ENCODE measurements around the gene TBC1D22A. TPM values are rescaled to one million over a fixed set of nuclear protein-coding genes. Genes with fewer than 3 reads are reported as not detected.

Gene TBC1D22A
- polyA plus RNA-seq, 3 donors: 15.4 to 16.5 (median 15.9) TPM

DNA sequence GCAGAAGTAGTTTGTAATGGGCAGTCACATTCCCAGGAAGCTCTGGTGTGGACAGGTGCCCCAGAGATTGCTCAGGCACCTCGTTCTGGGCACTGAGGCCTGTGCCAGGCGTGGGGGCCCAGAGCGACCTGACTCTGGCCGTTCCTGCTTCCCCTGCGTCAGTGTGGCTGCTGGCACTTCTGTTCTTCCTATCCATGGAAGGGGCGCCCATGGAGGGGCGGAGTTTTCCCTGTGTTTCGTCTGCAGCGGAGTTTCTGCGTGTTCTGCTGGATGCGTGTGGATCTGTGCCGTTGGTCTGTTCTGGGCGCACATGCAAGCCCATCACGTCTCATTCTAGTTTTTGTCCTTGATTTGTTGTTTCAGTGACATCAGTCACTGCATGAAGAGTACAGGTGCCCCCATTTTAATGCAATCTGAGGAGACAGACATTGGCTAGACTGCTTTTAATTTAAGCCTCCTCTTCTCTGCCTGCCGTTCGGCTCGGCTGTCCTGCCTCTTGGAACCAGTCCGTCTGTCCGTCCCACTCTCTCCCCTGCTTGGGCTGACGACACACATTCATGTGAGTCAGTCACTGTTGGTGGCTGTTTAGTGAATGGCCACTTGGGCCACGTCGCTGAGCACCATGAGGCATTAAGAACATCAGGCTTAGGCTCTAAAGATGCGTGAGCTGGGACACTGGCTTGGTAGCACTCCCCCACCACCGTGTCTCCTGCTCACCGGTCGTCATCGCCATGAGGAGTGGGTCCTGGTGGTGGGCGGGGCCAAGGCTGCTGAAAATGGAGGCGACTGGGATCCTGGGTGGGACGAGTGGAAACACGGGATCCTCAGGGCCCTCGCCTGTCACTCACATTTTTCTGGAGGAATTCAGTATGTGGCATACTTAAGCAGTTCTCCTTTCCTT lies 255.8 kb downstream of the TBC1D22A start:
- no peak for DNase-seq (ENCODE audit: low read depth in 3 of 3, low spot score in 2 of 3)

DNA sequence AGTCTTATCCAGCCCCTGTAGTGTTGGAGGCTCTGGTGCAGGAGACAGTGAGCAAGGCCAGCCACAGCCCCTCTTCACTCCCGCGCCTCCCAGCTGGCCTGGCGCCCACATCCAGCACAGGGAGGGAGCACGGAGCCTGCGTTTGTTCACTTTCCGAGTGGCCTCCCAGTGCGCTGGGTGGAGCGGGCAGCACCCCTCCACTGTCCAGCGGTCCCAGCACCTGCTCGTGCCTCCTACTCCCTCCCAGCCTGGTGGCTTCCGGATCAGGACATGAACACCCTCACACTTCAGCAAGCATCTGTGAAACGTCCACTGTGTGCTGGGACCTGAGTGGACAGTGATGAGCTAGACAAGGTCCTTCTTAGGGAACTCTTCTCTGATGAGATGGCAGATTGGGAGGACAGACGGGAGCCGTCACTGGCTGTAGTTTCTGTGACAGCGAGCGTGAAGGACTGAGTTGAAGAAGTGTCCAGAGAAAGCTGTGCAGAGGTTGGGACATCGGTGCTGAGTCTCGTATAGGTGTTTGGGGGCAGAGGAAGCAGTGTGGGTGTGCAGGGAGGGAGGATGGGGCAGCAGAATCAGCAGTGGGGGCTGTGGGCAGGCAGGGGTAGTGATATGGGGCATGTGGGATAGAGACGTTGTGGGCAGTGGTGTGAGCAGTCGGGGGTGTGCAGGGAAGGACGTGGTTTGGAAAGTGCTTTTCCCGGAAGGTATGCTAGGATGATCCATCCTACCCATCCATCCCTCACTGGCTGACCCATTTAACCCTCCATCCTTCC lies 256.8 kb downstream of the TBC1D22A start:
- DNase-seq (ENCODE audit: low read depth in 3 of 3, low spot score in 2 of 3): no peak

DNA sequence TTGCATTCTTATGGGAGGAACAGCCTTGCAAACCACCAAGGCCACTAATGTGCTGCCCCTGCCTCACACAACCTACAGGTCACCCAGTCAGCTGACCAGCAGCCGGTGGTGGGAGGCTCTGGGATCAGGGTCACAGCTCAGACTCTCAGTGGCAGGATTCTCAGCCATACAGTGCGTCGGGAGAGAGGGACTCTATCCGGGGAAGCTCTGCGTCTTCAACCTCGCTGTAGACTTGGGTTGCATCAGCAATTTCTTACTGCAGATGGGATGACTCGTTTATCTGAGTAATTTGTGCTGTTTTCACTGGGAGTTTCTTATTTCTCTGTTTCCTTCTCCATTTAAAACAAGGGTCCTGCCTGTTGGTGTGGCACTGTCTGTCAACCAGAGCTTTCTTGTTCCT lies 257.7 kb downstream of the TBC1D22A start:
- DNase-seq (ENCODE audit: low read depth in 3 of 3, low spot score in 2 of 3): no peak

DNA sequence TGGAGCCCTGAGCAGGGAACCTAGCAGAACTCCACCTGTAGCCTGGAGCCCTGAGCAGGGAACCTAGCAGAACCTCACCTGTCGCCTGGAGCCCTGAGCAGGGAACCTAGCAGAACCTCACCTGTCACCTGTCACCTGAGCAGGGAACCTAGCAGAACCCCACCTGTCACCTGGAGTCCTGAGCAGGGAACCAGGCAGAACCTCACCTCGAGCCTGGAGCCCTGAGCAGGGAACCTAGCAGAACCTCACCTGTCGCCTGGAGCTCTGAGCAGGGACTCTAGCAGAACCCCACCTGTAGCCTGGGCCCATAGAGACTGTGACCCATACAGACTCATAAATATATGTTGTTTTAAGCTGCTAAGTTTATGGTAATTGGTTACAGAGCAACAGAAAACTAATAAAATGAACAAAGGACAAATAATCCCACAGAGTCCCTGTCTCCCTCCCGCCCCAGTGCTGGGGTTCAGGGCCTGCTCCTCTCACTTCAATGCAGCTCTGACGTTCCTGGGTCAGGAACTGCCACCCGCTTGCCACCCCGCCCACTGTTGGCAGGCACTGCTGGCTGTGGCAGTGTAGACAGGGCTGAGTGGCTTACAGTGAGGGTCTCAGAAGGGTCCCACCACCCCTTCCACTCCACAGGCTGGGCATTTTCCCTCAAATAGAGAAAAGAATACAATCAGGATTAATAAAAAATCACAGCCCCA lies 259.1 kb downstream of the TBC1D22A start:
- no peak for DNase-seq (ENCODE audit: low read depth in 3 of 3, low spot score in 2 of 3)

GRCh38 chr22:47022075-47022473 lies 259.6 kb downstream of the TBC1D22A start:
- no peak for DNase-seq (ENCODE audit: low read depth in 3 of 3, low spot score in 2 of 3)

- DNase-seq (ENCODE audit: low read depth in 3 of 3, low spot score in 2 of 3): no peak
Observed at GRCh38 chr22:47022475-47022874, 260.0 kb downstream of the TBC1D22A start.

GRCh38 chr22:47023871-47024270 lies 261.4 kb downstream of the TBC1D22A start:
- no peak for DNase-seq (ENCODE audit: low read depth in 3 of 3, low spot score in 2 of 3)

DNA sequence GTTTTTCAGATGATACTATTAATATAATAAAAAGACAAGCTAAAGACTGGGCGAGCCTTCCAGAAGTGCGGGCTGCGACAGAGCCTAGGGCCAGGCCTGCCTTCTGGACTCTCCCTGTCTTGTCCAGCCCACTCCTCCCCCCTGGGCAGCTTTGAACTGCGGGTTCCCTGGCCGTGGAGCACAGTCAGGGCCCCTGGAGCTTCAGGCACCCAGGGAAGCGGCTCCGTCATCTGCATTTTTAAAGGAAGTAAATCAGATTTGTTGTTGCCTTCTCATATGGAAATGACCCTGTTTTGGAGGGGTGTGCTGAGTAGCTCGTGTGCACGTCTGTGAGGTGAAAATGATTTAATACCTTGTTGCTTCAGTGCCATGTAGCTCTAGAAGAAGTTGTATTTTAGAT lies 265.3 kb downstream of the TBC1D22A start:
- DNase-seq (ENCODE audit: low read depth in 3 of 3, low spot score in 2 of 3): no peak

DNA sequence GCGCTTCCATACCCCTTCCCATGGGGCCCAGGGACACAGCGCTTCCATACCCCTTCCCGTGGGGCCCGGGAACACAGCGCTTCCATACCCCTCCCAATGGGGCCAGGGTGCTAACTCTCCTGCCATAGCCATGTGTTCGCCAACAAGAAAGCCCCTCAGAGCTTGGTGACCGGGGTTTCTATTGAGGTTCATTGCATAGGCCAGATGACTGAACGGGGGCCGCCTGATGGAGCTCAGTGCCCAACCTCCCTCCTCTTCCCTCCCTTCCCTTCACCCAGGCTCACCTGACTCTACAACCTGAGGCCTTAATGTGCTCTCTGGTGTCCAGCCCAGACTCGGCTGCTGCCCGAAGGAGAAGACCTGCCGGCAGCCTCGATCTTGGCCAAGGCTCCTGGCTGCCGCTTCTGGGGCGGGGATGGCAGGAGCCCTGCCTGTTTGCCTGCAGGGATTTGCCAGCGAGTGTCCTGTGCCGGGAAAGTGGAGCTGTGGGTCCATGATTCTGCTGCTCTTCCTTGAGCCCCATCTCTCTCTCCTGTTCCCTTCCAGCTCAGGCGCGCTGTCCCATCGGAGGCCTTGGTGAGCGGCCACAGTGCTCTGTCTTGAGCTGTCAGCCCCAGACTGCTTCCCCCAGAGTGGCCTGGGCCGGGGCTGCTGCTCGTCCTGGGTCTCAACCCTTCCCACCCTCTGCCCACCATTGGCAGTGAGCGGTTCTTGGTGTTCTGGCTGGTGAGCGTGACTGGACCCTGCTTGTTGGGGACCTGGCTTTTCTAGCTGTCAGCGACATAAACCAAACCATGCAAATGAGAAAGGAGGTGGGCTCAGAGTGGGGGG lies 267.0 kb downstream of the TBC1D22A start:
- DNase-seq (ENCODE audit: low read depth in 3 of 3, low spot score in 2 of 3): no peak

- DNase-seq (ENCODE audit: low read depth in 3 of 3, low spot score in 2 of 3): no peak
Observed at GRCh38 chr22:47030143-47030661, 267.8 kb downstream of the TBC1D22A start.

GRCh38 chr22:47030881-47031627 lies 268.6 kb downstream of the TBC1D22A start:
- no peak for DNase-seq (ENCODE audit: low read depth in 3 of 3, low spot score in 2 of 3)

DNA sequence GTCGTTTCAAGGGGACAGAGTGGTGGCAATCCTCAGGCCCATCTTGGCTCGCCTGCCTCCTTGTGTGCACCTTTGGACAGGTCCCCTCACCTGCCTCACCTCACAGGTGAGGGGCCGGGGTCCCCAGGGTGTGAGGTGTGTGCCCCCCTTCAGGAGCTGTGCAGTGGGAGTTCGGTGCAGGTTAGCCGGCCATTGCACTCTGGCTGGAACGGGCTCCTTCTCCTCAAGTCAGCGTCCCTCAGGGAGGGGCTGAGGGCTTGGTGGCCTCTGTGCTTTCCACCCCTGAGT lies 269.1 kb downstream of the TBC1D22A start:
- DNase-seq (ENCODE audit: low read depth in 3 of 3, low spot score in 2 of 3): no peak

DNA sequence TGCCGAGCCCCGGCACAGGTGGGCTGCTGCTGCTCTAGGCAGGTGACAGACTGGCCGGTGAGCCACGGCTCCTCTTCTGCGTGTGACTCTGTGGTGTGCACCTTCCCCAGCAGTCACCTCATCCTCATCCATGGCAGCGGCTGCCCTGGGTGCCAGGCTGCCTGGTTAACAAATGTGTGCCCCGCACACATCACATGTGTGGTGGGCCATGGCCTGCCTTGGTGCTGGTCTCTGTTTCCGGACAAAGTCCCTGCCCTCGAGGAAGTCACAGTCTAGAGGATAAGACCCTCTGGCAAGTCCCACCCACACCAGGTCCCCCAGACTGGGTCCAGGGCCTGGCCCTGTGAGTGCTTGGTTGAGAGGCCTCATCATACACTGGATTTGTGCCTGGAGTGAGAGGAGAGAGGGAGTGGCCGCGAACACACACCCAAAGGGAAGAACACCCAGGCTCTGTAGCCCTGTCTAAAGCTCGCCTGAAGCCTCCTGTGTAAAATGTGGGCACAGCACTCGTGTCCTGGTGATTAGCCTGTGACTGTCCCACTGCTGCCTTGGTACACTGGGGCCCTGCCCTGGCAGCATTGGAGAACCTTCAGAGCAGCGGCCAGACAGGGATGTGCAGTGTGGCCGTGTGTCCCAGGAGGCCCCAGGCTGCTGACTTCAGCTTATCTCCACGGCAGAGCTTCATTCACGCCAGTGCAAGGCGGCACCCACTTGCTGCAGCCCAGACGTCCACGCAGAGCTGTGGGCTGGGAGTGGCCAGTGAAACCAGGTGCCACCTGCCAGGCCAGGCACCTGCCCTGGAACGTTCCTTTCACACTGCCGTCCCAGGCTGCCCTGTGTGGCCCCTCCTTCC lies 269.9 kb downstream of the TBC1D22A start:
- no peak for DNase-seq (ENCODE audit: low read depth in 3 of 3, low spot score in 2 of 3)

DNA sequence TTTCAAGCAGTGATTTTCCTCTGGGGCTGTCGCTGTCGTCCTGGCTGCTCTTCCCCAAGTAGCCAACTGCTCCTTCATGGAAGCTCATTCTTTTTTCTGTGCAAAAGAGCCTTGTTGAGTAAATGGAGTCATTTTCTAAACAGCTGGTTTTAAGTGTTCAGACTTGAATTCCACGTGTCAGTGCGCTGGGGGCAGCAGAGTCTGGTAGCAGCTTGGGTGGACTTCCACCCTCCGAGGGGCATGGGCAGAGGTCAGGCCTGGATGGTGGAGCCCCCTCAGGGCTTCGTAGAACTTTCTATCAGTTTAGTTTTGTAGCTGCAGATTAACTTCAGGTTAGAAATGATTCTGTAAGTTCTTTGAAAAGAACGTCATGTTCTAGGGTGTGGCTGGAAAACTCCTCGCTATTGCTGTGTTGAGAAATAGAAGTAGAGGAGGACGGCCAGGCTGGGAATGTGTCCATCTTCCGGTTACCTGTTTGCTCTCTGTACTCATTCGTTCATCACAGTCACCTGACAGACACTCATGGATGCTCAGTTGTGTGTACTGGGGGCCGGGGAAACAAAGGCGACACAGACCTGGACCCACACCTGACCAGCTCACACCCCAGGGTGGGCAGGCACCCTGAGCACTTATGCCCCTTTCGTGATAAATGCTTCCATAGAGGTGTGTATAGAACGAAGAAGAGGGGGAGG lies 270.7 kb downstream of the TBC1D22A start:
- no peak for DNase-seq (ENCODE audit: low read depth in 3 of 3, low spot score in 2 of 3)

DNA sequence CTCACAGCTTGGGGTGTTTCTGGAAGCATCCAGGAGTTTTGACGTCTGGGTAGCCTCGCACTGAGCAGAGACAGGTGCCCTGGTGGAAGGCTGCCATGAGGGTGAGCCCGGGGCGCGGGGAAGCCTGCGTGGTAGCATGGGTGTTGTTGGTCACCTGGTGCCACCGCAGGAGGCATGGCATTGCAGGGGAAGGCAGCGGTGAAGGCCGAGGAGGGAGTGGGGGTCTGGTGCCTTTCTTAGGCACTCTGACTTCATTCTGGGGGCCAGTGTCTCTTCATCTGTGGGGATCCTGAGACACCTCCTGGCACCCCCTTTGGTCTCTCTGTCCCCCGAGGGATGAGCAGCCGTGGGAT lies 271.2 kb downstream of the TBC1D22A start:
- no peak for DNase-seq (ENCODE audit: low read depth in 3 of 3, low spot score in 2 of 3)

DNA sequence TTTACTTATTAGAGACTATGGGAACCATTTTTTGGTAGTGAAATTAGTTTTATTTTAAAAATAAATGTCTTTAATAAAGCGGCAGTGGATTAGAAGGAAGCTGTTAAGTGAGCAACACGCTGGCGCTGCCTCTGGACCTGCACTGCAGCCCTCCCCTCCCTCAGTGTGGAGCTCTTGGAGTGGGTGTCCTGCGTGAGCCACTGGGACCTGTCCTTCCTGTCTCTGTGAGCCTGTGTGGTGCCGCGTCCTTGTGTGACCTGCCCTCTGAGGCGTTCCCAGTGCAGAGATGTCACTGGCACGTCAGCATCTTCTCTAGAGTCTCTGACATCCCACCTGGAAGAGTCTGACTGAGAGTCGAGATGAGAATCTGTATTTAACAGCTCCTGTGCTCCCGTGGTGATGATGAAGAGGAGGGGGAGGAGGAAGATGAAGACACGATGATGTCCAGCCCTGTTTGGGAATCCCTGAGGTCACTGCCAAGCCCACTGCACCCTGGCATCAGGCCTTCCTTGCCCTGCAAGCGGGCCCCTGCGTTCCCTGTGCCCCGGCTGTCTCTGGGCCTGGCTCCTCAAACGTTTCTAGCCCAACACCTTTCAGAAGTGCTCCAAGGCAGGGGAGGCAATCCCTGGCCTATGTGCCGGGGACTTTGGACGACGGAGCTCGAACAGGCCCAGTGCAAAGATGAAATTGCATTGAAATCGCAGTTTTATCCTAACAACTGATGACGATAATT lies 271.8 kb downstream of the TBC1D22A start:
- DNase-seq (ENCODE audit: low read depth in 3 of 3, low spot score in 2 of 3): no peak

DNA sequence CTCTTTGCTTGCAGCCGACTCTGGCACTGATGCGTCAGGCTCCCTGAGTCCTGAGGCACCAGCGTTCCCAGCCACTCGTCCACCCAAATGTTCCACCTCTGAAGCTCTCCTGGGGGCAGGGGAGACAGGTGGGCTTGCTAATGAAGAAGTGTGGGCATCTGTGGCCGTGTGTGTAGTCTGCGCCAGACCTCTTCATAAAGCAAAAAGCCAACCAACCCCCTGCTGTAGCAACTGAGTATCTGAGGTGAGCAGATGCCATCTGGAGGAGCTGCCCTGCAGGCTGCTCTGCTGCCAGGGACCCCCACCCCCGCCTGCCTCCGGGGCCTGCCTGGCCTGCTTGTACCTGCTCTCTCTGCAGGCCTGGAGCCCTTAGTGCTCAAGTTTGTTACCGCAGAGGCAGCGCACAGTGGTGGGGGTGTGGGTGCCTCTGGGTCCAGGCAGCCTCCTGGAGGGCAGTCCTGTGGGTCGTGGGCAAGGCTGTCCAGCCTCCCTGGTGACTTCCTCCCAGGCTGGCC lies 272.5 kb downstream of the TBC1D22A start:
- DNase-seq (ENCODE audit: low read depth in 3 of 3, low spot score in 2 of 3): no peak

All from right renal cortex interstitium (tissue), 3 donors.